CD4-positive, alpha-beta T cell treated with Interleukin-21 for 1 hour (primary cell): ENCODE data around the gene SMAD5.

ENCODE experiments used
- DNase-seq: peaks from one replicate; pipeline ENCODE4 v3.0.0-alpha.2; 2020

The SMAD5 gene

DNA sequence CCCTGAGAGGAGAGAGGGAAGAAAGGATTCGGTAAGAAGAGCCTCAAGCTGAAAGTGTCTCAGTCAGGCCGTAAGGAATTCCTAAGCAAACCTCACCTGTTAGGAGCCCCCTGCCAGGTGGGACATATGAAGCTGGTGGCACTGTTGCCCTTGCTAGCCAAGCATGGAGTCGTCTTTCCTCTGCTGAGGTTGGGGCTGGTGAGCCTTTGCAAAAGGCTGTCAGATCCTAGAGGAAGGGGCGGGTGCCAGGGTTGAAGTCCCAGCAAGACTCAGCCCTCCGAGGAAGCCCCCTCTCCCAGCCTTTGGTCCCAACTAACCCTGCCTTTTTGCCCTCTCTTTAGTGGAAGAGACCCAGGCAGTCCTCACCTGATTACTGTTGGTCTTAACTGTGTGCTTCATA, 65.8 kb downstream of the SMAD5 start:
- DNase-seq: no peak

DNA sequence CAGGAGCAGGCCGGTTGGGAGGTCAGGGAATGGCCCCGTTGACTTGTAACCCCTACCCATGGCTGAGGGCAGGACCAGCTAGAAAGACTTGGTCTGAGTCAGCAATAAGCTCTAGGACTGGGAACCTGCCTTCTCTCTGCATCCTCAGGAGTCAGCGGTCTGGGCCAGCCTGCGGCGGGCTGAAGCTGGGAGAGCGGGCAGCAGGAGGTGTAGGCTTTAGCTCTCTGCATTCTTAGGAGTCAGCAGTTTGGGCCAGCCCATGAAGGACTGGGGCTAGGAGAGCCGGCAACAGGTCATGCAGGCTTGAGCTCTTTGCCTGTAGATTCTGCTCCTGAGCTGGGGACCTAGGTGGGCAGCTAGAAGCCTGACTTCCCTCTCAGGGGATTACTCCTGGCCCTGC, 66.8 kb downstream of the SMAD5 start:
- no peak for DNase-seq

DNA sequence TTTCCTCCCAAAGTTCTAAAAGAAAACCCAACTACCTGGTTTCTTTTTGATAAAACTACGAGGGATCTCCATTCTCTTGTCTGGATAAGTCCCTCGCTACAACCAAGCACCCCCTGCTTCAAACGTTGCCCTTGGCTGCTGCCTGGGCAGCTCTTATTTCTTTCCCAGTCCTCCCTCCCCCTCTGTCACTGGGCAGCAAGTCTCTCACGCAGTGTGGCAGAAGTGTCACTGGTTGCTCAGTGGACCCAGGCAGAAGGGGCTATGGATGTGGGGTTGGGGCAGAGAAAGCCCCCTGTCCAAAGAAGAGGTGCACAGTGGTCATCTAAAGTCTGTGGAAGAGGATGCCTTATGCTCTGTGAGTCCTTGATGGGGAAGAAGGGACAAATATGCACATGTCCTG, 67.5 kb downstream of the SMAD5 start:
- DNase-seq: no peak

DNA sequence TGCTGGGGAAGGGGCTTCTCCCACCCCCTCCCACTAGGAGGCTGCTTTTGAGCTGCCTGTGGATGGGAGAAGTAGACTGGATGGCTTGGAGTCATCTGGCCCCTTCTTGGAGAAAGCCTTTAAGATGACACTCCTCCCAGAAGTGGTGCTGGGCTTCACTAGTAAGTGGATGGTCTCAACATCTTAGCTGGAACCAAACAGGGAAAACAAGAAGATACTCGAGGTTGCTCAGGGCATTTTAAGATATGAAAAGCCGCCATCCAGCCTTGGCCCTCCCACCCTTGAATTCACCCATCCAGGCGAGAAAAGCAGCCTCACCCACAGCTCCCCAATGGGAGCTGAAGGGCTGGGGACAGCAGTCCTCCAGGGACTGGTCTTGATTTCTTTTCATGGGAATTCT, 68.1 kb downstream of the SMAD5 start:
- DNase-seq: no peak

DNA sequence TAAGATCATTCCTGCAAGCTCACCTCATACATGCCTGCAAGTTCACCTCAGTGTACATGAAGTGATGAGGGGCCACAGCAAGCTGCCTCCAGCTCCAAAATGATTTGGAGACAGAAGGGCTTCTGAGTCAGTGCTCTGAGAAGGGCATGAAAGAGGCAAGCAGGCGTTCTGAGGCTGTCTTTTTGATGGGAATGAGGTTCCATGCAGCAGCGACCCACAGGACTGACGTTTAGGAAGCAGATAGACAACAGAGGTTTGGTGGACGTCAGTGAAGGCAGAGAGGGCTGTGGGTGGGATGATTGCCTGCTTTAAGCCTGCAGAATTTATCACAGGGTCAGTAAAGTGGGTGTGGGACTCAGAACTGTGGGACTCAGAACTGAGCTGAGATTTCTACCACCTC, 69.2 kb downstream of the SMAD5 start:
- no peak for DNase-seq

DNA sequence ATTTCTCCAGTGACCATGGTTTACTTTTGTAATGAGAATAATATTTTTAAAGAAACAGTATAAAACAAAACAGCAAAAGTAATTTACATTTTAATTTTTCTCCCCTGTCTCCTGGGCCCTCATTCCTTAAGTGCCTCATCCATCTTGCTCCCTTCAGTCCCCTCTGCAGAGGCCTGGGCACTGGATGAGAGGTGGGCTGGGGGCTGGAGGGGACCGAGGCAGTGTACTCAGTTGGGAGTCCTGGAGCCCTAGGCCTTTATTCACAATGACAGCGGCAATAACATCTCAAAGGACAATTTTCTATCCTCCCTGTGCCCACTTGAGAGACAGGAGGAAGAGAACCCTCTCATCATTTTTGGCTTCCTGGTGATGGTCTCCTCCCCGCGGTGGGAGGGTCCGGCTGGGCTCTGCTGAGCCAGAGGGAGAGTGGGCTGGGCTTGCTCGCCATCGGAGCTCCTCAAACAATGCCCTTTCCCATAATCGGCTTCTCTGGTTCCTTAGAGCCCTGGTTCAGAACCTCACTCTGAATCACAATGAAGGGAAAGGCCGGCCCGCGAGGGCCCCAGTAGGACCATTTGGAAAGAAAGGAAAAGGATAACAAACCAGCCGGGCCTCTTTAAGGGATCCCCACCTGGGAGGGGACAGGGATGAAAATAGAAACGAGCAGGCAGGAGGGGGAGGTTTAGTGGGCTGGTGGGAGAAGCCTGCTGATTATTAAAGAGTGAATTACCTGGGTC, 70.0 kb downstream of the SMAD5 start:
- no peak for DNase-seq

DNA sequence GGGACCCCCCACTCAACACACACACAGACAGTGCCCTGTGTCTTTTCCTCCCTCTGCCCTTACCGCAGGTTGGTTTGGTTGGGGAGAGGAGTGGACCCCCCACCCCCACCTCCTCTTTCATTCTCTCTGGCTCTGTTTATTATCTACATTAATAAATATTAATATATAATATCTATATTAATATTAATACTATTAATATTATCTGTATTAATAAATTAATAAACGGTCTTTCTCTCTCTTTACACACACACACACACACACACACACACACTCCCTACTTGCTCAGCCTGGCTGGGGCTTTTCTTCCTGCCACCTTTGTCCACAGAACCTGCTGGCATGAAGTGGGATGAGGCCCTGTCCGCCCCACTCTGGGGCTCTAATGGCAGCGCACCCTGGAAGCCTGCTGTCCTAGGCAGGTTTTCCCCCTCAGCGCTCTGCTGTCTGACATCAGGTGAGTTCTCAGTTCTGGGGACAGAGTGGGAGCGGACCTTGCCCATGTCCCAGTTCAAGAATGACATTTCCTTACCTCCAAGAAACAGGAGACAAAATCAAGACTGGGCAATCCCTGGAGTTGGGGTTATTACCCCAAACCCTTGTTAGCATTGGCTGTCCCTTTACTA, 70.8 kb downstream of the SMAD5 start:
- no peak for DNase-seq

DNA sequence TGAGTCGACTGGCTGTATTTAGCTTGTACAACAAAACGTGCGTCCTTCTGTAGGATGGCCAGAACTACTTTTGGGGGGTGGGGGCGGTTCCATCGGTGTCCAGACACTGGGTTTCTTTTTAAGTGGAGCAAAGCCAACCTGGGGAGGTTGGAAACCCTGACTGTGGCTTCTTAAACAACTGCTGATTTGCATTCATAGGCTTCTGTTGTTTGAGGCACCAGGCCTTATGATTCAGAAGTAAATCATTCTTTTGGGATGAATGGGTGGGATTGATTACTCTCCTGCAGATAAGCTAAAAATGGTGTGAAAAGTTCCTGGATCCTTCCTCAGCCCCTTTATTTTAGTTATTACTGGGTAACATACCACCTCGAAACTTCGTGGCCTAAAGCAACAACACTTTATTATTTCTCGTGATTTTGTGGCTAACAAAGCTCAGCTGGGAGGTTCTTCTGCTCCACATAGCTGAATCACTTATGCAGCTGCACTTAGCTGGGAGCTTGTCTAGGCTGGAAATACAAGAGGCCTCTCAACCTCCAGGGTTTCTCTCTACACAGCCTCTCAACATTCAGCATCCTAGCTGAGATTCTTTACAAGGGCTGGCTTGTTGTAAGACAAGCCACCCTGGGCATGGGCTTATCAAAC, 72.5 kb downstream of the SMAD5 start:
- DNase-seq: no peak

DNA sequence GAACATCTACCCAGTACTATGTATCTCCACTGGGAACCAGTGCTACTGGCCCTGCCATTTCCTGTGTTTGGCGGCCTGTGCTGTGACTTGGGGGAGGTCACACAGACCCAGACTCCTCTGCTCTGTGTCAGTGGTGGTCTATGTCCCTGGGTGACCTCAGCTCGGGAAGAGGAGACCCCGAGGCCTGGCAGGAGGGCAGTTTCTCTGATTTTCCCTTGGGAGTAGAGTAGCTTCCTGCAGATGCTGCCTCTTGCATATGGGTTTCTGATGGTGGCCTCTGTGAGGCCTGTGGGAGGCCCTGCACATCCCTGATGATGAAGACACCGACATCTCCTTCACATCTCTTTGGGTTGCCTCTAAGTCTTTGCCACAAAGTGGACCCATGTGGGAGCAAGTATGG, 73.3 kb downstream of the SMAD5 start:
- DNase-seq: no peak

DNA sequence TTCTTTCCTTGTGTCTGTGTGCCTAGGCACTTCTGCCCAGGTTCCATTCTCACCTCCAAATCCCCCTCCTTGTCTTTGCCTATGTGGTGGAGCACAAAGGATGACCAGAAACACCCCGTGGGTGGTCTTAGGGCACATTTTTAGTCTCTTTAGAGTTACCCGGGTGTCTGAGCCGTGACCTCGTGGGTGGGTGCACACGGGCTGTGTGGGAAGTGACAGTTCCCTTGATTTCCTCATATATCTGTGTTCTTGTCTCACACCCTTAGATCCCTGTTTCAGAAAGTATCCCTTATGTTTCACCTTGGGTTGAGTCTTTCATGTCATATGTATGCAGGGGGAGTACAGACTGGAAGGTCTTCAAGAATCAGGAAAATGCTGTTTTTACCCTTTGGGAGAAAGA, 73.7 kb downstream of the SMAD5 start:
- no peak for DNase-seq

DNA sequence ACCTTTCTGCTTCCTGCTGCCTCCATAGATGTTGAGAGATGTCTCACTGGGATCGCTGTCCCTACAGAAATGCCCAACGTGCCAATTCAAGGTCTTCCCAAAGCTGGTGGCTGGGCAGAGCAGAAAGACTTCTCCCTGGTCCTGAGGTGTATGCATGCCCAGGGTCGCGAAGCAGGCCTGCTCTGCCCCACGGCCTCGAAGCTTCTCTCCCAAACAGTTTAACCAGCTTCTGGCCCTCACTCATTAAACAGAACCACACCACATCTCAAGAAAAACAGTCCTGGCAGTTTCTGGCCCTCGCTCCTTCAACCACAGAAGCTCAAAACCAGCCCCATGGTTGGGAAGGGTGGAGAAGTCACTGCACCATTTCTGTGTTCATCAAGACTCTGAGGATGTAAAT, 75.0 kb downstream of the SMAD5 start:
- DNase-seq: no peak

DNA sequence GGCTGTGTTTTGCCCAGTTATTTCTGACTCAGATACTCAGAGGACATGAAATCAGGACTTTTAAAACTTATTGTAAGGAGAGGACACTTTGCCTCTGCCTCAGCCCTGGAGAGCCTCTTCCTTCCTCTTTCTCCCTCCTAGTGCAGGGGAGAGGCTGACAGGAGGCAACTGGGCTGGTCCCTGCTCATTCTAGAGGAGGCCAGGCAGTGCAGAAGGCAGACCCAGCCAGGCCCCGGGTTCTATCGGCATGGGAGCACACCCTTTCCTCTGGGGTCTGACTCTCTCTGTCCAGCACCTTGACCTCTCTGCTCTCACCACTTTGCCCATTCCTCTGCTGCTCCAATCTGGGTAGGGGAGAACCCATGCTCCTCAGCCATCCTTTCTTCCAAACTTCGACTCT, 76.3 kb downstream of the SMAD5 start:
- no peak for DNase-seq

DNA sequence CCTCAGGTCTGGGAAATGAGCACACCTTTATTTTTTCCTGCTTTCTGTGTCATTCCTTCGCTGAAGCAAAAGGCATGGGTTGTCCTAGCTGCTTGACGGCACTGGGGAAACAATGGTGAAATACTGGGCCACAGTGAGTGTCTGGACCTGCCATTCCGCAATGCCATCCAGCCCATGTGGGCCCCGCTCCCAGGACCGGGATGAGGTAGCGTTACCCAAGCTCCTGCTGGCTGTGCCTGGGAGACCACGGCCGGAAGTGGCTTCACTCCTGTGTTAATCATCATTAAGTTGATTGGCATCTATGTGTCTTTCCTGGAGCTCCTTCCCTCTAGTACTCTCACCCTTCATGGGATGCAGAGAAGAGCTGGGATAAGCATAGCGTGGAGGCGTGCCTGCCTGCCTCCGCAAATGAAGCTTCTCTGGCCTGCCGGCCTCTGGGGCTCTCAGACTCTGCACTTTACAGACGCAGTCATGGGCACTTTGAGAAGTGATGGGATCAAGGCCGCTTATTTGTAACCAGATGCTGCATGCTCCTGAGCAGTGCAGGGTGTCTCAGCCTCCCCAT, 76.8 kb downstream of the SMAD5 start:
- no peak for DNase-seq

DNA sequence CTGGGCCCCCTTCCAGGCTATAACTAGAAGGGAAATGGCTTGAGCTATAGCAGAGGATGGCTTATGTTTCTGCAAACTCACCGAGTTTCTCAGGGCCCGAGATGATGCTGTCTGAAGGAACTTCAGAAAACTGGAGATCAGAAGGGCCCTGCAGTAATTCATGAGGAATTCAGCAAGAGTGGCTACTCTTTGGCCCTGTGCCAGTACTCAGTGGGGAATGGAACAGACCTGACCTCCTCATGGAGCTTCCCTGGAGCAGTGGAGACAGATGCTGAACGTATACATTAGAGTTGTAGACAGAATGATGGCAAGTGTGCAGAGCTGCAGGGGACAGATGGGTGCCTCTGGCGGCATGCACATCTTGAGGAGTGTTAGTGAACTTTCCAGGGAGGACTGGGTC, 77.6 kb downstream of the SMAD5 start:
- DNase-seq: no peak

DNA sequence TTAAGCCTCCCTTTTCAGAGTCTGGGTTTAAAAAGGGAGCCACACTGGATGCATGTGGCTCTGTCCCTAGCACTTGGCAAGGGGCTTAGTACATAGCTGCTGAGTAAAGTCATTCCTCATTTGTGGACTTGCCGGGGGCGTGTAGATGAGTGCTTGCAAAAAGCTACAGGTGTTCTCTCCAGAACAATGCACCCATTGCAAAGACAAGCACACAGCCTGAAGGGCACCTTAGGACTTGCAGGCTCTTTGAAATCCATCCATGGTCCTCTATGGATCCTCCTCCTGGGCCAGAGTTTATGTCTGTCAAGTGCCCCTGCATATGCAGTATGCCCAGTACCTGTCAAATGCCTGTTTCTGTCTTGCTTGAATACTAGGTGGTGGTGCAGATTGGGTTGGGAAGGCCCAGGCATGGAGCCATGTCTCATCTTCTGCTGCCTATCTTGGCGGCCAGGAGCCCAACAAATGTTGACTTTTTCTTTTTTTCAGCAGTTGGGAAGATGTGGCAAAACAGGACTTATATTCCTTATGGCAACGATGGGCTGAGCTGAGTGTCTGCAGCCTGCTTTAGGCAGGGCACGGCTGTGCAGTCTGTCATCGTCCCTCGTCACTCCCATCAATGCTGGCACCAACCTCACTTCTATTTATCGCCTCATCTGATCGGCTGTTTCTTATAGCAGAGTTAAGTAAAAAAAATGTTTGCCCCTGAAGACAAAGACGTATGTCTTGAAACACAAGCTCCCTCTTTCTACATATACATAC, 78.8 kb downstream of the SMAD5 start:
- no peak for DNase-seq

DNA sequence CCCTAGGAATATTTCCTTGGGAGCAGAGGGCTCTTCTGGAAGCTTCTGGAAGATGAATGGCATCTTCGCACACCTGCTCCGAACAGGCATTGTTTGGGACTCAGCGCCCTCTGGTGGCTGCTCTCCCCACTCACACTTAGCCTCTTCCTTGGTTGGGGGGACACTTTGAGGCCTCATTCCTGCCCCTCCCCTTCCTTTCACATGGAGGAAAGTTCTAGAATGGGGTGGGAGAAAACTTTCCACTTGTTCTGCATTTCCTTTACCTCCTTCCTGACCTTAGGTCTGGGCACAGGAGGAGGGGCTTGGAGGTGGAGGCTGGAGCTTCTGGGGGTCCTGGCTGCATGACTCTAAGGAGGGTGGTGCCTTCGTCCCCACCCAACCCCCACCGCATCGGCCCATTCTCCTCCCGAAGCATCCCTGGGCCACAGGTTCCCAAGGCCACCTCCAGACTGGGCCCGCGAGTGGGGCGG, 79.6 kb downstream of the SMAD5 start:
- DNase-seq: peak; percentile 40

DNA sequence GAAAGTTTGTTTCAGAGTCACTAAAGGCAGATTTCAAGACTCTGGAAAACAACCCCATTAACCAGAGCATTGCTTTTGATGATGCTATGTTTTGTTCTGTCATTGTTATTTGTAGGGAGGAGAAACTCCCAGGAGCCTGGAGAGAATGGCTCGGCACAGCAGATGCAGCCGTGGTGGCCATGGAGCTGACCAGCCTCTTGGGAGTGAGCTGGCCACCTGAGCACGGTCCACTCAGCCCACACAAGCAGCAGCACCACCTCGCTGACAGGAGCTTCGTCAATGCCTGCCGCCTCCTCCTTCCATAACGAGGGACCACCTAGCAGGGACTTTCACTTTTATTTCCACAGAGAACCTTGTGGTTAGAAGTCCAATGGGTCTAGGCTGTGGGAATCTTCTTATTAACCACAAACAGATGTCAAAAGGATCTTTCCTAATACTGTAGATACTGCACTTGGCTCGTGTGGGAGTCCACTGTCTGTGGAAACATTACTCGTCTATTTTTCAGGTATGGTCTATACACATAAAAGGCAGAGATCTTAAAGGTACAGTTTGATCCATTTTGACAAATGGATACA, 81.4 kb downstream of the SMAD5 start:
- DNase-seq: no peak

DNA sequence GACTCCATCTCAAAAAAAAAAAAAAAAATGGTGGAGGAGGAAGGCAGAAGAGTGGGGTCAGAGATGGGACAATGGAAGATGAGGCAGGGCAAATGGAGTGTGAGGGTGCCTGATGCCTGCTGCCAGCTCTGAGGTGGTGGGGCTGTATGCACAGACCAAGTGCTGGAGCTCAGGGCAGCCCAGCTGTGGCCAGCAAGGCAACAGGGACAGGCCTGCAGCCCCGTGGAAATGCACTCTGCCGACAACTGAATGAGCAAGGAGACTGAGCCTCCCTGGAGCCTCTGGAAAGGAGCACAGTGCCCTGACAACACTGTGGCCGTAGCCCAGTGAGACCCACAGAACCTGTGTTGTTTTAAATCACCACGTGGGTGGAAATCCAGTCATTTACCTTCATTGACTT, 83.2 kb downstream of the SMAD5 start:
- no peak for DNase-seq

DNA sequence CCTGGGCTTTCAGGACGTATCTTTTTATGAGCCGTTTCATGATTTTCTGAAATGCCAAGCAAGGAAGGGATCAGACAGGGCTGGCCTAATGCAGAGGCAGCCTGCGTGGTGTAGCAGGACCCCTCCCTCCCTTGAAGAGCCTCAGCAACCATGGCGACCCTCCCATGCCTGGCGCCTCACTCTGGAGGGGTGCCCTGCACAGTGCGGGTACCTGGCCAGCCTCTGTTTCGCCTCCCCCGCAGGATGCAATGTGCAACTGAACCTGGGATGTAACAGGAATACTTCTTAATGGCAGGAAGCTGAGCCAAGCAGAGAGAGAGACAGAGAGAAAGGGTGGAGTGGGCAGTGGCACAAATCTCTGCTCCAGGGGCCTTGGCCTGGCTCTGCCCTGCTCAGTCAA, 83.6 kb downstream of the SMAD5 start:
- DNase-seq: no peak

DNA sequence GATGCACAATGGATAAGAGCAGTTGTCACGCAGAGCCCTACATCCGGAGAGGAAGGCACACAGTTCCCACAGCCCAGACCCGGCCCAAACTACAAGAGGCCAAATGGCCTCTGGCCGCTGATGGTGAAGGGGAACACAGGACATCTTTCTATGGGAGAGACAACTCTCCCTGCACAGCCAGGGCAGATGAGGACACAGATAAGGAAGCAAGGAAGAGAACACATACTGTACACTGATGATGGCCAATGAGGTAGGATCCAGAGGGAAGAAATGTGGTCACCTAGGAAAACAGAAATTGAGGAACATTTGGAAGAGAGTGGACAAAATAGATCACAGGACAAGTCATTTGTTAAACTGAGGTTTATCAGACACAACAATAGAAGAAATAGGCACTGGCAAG, 88.7 kb downstream of the SMAD5 start:
- DNase-seq: no peak

DNA sequence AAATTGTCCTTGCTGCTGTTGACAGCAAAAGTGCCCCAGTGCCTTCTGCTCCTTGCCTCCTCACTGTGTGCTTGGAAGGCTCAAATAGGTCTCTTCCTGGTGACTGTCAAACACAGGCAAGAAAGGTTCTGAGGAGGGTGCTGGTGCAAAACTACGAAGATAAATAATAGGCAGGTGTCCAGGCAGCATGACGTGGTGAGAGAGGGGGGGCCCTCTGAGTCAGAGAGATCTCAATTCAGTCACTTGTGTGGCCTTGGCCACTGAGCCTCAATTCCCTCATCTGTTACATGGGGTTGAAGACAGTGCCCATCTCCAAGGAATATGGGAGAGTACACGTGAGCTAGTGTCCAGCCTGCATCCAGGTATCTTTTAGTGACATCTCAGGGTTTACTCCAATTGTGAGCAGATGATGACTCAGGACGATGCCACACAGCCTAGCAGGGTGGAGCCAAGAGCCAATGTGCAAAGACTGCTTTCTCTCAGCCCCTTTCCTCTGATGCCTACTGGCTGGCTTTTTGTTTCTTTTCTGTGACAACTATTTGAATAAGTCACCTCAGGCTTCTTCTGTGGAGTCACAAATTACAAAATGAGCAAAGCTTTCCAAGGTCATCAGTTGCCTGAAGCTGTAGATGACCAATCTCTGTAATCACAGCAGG, 90.1 kb downstream of the SMAD5 start:
- DNase-seq: no peak

DNA sequence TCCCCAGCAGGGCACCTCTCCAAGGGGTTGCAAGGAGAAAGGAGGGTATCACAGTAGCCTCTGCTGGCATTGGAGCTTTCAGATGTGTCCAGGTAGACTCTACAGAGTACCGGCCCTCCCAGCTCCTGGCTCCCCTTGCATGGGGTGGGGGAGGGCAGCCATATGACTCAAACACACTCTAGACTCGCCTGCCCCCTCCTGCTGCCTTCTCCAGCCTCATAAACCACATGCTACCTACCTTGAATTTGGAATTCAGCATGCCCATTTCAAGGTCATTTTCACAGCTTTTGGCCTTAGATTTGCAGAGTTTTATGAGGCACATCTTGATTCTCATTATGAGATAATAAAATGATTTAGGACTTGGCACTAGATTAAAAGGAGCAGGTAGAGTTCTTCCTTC, 93.2 kb downstream of the SMAD5 start:
- DNase-seq: no peak
